Caki2 (cell line): ENCODE data around the gene TNFRSF9. TPM values are rescaled to one million over a fixed set of nuclear protein-coding genes. Genes with fewer than 3 reads are reported as not detected.
"Not testable (repeated sequence)": the region's sequence is repeated elsewhere in the genome, so short reads cannot be mapped to it uniquely, and the experiment has no call there.

Experiments
- DNase-seq: peaks from one replicate; pipeline ENCODE4 v3.0.0-alpha.2; 2015; ENCODE audit warnings: low read depth
- in situ Hi-C: cut with HindIII; loops from 2 replicates; pipeline ENCODE4 v1.10.0; 2016; ENCODE audit warnings: low sequenced_read_pairs, low pct_unique_long_range_greater_than_20kb, mixed read lengths
- total RNA-seq: library from RNA; depleted of rRNA; stranded (reverse); fragments of >200 nt; shearing (Covaris generic); gene quantifications from 2 replicates; pipeline ENCODE4 v1.2.3, GENCODE V29; 2014; ENCODE audit warnings: low replicate concordance

TNFRSF9 gene
- total RNA-seq, 1 experiment from 2014 or later: 0.41 TPM

- DNase-seq: no peak
- in situ Hi-C loops: no loop called here
Observed at GRCh38 chr1:7962636-7963377, 22.2 kb upstream of the TNFRSF9 start.

DNA sequence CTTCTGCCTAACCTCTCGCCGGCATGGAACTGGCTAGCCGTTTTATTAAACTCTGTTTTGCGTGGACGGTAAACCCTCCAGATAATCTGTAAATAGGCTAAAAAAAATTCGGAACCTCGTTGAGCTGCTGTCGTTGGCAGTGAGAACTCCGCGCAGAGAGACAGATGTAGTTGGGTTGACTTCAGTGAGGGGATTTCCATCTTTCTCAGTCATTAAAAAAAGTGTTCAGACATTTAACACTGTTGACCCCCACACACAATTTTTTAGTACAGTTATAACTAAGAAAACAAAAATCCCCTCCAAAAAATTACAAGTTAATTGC is 21.3 kb upstream of the TNFRSF9 start:
- in situ Hi-C loops: no loop called here
- DNase-seq: no peak

DNA sequence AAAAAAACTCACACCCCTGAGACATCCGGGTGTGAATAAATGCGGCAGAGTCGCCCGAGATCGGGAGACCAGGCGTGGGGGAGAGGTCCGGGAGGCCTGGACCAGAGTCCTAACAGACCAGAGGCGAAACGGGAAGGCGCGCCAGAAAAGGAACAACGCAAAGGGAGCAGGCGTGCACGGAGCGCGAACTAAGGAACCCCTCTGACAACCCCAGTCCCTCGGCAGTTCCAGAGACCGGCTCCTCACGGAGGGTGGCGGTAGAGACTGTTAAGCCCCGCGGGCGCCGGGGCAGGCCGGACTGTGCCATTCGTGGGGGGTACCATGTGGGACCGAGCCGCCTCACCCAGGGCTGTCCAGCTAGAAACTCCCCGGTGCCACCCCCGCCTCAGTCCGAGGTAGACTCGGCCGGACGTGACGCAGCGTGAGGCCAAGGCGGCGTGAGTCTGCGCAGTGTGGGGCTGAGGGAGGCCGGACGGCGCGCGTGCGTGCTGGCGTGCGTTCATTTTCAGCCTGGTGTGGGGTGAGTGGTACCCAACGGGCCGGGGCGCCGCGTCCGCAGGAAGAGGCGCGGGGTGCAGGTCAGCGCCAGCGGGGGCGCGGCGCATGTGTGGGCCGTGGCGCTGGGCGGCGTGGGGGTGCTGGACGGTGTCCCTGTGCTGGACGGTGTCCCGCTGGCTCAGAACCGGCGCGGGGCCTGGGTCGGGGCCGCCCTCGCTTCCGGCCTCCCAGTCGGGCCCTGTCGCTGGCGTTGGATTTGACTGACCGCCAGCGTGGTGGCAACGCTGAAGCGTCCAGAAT is 20.8 kb upstream of the TNFRSF9 start, which contains the start of gene PARK7:
TSS of gene PARK7 (plus strand) at position 496 of the 798 bp plus-strand sequence. CDS start 1,075 bp downstream, outside the sequence.
- in situ Hi-C loops: no loop called here
- peak; percentile 98 for DNase-seq

DNA sequence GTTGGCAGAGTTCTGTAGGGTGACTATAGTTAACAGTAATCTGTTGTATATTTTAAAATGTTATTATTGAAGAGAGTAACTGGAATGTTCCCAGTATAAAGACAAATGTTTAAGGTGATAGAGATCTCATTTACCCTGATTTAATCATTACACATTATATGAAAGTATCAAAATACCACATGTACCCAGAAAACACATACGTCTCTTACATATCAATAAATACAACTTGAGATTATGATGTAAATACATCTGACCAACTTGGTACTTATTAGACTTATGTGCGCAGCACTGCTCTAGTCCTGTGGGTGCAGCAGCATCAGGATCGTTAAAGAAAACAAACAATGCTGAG is 20.2 kb upstream of the TNFRSF9 start:
- DNase-seq: no peak
- in situ Hi-C loops: no loop called here

- no peak for DNase-seq
- in situ Hi-C loops: no loop called here
Observed at GRCh38 chr1:7960165-7960564, 19.5 kb upstream of the TNFRSF9 start.

DNA sequence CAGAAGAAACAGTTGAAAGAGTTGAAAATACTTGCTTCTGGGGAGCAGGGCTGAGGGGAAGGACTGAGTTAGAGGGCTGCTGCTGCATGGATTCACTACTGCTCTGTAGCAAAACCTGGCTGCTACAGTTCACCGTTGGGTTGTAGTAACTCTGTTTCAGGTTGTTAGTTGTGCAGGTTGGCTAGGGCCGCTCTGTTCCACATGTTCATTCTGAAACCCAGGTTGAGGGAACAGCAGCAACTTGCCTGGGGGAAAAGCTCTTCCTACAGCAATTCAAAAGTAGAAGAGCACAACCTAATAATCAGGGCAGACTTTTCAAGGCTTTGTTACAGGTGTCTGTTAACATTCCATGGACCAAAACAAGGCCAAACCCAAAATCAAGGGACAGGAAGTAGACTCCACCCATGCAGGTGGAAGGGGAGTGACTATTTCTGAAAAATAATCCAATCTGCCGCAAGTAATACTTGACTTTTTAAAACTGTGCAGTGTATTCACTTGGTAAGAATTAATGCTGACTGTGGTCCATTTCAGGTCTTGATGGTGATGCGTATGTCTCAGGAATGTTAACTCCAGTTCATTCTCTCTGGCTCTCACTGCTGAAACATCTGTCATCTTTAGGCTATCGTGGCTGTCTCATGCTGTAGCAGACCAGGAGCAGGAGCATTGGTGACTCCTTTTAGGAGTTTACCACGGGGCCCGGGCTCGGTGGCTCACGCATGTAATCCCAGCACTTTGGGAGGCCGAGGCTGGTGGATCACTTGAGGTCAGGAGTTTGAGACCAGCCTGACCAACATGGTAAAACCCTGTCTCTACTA is 15.8 kb upstream of the TNFRSF9 start:
- in situ Hi-C loops: no loop called here
- DNase-seq: no peak

GRCh38 chr1:7954683-7955082 is 14.0 kb upstream of the TNFRSF9 start:
- in situ Hi-C loops: no loop called here
- no peak for DNase-seq

DNA sequence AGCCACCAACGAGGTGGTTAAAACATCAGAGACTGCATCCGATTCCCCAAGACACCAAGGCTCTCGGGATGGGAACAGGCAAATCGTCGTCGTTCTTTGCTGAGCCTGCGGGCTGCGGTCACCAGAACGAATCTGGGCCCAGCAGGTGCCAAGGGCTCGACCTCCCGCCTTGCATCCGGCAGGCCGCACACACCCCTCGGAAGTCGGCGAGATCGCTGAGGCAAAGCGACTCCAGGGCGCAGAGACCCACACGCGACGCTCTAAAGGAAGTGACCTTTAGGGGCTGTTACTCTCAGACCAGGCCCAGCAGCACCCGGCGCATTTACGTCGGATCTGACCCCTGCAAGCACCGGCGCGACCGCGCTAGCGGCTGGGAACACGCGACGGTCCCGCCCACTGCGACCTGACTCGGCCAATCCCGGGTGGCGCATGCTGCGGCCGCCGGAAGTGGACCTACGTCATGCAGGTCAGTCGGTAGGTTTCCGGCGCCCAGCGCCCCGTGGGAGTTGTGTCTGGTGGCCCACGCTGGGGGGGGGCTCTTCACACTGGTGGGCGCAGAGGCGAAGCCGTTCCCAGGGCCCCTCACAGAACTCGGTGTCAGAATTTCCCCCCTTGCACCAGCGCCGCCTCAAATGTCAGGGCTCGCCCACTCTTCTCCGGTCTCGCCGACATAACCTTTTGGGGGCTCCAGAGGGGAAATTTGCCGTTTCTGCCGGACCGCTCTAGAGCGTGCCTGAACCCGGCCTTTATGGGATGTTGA is 13.4 kb upstream of the TNFRSF9 start:
- DNase-seq: peak; percentile 88
- in situ Hi-C loops: no loop called here

GRCh38 chr1:7952791-7953190 is 12.2 kb upstream of the TNFRSF9 start:
- in situ Hi-C loops, DNase-seq: not testable (repeated sequence)

DNA sequence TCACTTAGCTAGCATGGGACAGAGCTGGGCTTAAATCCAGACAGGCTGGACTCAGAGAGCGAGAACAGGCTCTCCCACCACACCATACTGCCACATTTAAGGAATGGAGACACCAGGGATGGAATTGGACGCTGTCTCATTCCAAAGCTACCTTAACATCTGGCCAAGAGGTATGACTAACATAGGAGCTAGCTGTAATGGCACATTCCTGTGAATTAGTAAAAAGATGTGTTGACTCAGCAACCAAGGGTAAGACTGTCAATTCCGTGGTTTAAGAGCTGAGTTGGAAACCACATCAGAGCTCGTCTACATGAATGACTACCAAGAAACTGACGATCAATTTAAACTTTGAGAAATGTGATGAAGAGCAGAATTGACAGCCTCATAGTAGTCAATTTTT is 8.3 kb upstream of the TNFRSF9 start:
- DNase-seq: no peak

DNA sequence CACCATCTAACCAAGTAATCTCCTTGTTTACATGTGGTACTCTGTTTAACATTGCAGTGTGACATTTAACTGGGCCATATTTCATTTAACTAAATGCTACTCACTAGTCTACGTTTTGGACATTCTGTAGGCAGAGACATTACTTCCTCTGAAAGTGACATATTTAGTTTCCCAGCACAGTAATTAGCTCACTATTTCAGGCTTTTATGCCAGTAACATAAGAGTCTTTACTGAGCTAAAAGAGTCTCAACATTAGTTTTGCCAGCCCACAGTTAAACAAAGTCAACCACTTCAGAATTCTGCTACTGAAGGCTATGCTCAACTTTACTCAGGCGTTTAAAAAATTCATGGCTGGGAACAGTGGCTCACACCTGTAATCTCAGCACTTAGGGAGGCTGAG is 2.6 kb upstream of the TNFRSF9 start:
- in situ Hi-C loops: no loop called here
- DNase-seq: no peak

More for the DNA sequence above, 8.3 kb upstream of the TNFRSF9 start:
- in situ Hi-C loops: no loop called here

DNA sequence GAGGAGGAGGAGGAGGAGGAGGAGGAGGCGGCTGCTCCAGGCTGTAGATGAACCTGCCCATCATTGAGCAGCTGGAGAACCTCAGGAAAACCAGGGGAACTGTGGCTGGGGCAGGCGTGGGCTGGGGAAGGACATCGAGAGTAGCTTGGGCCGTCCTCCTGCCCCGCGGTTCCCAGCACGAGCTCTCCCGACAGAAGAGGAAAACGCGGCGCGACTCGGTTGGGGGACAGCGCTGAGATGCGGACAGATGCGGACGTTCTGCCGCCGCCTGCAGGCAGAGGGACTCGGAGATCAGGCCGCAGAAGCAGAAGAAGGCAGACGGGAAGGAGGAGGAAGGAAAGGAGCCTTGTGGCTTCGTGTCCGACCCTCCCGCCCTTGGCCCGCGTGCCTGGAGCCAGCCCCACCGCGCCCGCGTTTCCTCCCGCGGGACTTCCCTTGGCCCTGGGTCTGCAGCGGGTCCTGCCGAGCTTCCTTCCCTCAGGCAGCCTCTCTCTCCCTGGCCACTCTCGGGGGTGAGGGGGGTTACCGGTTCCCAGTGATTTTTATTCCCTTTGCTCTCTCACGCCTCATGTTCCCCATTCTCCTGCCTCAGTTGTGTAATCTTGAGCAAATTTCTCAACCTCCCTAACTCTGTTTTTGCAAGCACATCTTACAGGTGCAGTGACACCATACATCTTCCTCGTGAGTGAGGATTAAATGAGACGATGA is 1.7 kb upstream of the TNFRSF9 start:
- DNase-seq: no peak
- in situ Hi-C loops: no loop called here

- in situ Hi-C loops: no loop called here
- DNase-seq: peak; percentile 42
Observed at GRCh38 chr1:7941437-7941793, 776 bp upstream of the TNFRSF9 start.

DNA sequence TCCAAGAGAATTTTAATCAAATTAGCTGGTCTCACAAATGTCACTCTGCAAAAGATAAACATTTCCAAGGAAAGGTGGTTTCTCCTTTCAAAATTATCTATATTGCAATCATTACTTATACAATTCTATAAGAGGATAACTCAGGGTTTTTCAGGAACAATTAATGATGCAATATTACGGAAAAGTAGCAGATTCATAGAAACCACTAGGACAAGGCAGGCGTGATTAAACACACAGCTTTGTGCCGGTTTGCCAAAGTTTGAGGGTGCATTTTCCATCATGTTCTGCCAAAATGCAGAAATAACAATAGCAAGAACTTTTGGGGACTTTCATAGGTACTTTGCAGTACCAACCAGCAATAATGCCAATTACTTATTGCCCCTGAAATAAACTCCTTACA is 605 bp downstream of the TNFRSF9 start:
- no peak for DNase-seq
- in situ Hi-C loops: no loop called here

DNA sequence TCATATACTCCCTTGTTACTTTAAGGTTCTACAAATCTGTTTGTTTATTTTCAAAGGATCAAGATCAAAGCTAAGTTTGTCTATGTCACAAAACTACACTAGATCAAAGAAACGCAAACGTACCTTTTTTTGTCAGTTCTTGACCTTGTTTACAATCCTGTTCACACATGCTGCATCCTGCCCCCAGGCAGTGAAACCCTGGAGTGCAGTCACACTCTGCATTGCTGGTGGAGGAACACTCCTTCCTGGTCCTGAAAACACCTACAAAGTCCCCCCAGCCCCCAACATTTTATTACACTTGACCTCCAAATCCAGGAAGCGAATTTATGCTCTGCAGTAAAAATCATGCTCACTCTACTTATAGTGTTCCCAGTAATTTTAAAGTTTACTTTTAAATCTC is 2.6 kb downstream of the TNFRSF9 start:
- in situ Hi-C loops: no loop called here
- no peak for DNase-seq

DNA sequence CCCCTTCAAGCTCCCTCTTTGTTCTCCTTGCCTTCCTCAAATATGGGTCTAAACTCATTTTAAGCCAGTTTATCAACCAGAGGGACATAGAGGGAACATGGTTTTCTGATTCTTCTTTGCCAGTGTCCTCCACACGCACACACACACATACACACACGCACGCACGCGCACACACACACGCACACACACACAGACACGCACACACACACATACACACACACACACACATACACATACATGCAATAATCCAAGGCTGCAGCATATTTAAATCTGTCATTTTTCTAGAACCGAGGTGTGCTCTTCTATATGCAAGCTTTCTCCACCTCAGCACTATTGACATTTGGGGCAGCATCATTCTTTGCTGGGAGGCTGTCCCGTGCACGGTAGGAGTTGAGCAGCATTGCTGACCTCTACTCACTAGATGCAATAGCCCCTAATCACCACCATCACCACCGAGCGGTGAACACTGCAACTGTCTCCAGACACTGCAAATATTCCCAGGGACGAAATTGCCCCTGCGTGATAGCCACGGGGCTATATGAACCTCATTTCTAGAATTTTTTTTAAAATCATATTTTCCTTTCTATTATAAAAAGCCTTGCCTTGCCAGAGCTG is 8.0 kb downstream of the TNFRSF9 start:
- in situ Hi-C loops: no loop called here

GRCh38 chr1:7931446-7931812 is 9.2 kb downstream of the TNFRSF9 start:
- in situ Hi-C loops: no loop called here
- no peak for DNase-seq

More for the DNA sequence above, 8.0 kb downstream of the TNFRSF9 start:
- DNase-seq: no peak
